ENCODE results near the gene C1orf210.

DNA sequence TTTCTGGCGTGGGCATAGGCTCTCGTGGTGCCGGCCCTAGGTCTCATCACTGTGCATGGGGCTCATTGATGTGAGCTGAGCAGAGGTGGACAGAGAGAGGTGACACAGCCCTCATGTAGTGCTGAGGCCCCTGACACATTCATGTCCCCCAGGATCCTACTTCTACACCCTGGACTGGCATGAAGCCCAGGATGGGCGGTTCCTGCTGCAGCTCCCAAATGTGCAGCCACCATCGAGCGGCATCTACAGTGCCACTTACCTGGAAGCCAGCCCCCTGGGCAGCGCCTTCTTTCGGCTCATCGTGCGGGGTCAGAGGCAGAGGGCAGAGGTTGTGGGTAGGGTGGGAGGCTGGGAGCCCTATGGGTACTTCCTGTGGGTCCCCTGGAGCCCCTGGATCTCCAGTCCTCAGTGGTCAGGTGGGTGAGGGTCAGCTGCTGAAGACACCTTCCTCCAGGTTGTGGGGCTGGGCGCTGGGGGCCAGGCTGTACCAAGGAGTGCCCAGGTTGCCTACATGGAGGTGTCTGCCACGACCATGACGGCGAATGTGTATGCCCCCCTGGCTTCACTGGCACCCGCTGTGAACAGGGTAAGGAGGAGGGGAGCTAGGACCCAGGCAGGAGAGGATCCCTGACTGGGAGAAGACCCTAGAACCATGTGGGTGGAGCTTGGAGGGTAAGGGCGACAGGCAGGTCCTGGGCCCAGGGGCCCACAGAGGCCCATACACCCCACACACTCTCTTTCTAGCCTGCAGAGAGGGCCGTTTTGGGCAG lies 21.5 kb upstream of the C1orf210 start:
- TF ChIP-seq EZH2 (IDR thresholded peaks at IDR 0.05): no peak
- TF ChIP-seq POLR2AphosphoS5 (IDR thresholded peaks at IDR 0.05; ENCODE audit: borderline replicate concordance, low read depth, low read length): no peak

Measured in SK-N-MC (cell line).